ENCODE measurements around the gene TMTC1.

TMTC1 gene

DNA sequence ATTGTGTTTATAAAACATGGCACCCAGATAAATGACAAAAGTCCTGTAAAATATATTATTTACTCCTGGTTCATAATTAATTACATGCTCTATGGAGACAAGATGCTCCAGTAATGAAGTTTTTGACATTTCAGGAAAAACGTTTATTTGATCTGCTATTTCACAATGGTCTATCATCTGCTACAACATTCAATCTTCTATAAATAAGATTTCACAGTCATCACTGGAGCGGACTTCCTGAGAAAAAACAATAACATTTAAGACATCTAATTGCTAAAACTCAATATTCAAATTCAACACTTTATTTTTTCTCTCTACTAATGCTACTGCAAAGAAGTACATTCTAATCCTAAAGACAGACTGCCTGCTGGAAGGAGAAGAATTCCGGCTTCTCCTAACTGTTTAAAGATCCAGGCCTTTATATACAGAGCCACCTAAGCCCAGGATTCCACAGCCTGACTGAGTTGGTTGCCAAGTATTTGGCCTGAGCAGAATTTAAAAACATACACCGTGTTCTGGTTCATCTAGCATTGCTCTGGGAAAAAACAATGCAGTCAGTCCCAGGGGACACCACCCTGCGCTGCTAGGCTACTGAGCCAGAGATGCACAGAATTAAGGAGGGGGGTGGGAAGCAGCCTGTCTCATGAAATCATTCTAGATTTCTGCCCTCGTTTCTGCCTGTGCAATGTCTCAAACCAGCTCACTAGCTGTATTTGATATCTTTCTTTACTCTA is 58.0 kb downstream of the TMTC1 start:
- Mint-ChIP-seq H3K27ac (no peak overlapping the region), H3K27me3 (ENCODE audit: low read depth) (no peaks in the 10 kb centered on the region), H3K4me1 (ENCODE audit: low read depth) (no peaks in the 10 kb centered on the region), H3K9me3 (no peaks in the 10 kb centered on the region), H3K36me3 (ENCODE audit: low read depth) (no peaks in the 10 kb centered on the region), H3K4me3 (no peak overlapping the region)
- no peak for DNase-seq (ENCODE audit: low spot score)

DNA sequence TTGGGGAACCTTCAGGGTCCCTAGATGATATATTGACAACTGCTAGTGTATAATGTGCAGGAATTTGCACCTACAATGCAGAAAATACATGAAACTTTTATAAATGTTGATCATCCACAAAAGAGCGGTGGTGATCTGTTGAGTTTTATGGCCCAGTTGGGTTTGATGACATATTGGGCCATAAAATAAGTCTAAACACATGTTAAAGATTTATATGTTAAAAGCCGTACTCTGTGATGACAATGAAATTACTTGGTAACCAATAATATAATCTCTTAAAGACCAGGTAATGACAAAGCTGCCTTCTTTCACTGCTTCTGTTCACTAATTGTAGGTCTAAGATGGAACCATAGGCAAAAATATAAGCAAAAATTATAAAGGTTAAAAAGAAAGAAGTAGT is 61.6 kb downstream of the TMTC1 start:
- H3K27me3 Mint-ChIP-seq (ENCODE audit: low read depth) = no peaks in the 10 kb centered on the region
- no peak for DNase-seq (ENCODE audit: low spot score)
- H3K4me1 Mint-ChIP-seq (ENCODE audit: low read depth) = no peaks in the 10 kb centered on the region
- no peak overlapping the region for H3K4me3 Mint-ChIP-seq
- no peak overlapping the region for H3K27ac Mint-ChIP-seq
- H3K36me3 Mint-ChIP-seq (ENCODE audit: low read depth) = no peaks in the 10 kb centered on the region
- no peaks in the 10 kb centered on the region for H3K9me3 Mint-ChIP-seq

DNA sequence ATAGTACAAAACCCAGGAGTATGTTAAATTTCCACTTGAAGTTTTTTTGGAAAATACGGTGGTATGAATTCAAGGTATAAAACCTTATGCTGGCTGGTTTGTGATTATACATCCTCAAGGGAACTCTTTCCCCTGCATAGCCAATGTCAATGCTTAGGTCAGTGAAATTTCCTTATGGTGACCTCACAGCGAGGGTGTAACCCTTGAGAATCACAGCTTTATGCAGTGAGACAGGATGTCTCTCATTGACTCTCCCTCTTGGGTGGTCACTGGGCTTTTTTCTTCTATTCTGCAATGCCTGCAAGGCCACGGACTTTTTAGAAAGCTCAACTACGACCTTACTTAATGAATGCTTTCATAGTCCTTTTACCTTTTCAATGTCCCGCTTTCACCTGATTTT is 64.4 kb downstream of the TMTC1 start:
- H3K36me3 Mint-ChIP-seq (ENCODE audit: low read depth) = no peaks in the 10 kb centered on the region
- H3K4me1 Mint-ChIP-seq (ENCODE audit: low read depth) = no peaks in the 10 kb centered on the region
- H3K27ac Mint-ChIP-seq = no peak overlapping the region
- no peaks in the 10 kb centered on the region for H3K9me3 Mint-ChIP-seq
- H3K4me3 Mint-ChIP-seq = no peak overlapping the region
- DNase-seq (ENCODE audit: low spot score) = no peak
- no peaks in the 10 kb centered on the region for H3K27me3 Mint-ChIP-seq (ENCODE audit: low read depth)

DNA sequence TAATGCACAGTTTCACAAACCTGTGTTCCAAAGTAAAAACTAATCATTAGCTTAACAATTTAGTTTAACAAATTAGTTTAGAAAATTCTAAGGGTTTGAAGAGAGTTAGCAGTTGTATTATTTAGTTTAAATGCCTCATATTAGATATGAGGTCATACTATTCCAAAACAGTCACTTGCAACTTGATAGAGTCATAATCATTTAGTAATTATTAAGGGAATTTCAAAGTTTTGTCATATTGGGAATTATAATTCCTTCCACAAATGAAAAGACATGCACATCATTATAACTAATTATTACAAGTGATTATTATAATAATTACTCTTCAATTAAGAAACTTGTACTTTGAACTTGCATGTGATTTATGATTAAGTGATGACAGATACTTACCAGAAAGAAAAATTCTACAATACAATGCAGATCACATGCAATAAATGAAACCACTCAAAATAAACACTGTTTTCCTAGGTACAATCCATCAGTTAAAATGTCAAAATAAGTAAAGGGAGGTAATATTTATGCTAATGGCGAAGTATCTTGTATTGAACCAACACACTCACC is 66.1 kb downstream of the TMTC1 start:
- no peaks in the 10 kb centered on the region for H3K4me1 Mint-ChIP-seq (ENCODE audit: low read depth)
- no peak overlapping the region for H3K27ac Mint-ChIP-seq
- H3K9me3 Mint-ChIP-seq = no peaks in the 10 kb centered on the region
- DNase-seq (ENCODE audit: low spot score) = no peak
- H3K4me3 Mint-ChIP-seq = no peak overlapping the region
- no peaks in the 10 kb centered on the region for H3K36me3 Mint-ChIP-seq (ENCODE audit: low read depth)
- H3K27me3 Mint-ChIP-seq (ENCODE audit: low read depth) = no peaks in the 10 kb centered on the region

DNA sequence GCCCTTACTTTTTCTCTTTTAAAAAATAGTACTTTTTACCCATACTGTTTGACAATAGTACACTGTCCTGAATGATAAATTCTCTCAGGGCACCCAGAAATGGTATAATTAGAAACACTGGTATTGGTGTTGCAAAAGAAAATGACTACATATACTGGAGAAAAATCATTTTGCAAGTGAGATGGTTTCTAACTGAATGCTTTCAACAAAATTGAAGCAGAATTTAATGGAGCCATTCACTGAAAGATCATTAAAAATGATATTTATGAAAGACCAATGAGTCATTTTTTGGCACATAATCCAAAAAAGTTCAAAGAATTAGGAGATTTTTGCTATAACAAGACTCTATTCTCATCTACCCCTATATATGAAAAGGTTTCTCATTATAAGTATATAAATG is 68.8 kb downstream of the TMTC1 start:
- no peak for DNase-seq (ENCODE audit: low spot score)
- Mint-ChIP-seq H3K4me3 (no peak overlapping the region), H3K4me1 (ENCODE audit: low read depth) (no peaks in the 10 kb centered on the region), H3K27ac (no peak overlapping the region), H3K36me3 (ENCODE audit: low read depth) (no peaks in the 10 kb centered on the region), H3K27me3 (ENCODE audit: low read depth) (no peaks in the 10 kb centered on the region), H3K9me3 (no peaks in the 10 kb centered on the region)

DNA sequence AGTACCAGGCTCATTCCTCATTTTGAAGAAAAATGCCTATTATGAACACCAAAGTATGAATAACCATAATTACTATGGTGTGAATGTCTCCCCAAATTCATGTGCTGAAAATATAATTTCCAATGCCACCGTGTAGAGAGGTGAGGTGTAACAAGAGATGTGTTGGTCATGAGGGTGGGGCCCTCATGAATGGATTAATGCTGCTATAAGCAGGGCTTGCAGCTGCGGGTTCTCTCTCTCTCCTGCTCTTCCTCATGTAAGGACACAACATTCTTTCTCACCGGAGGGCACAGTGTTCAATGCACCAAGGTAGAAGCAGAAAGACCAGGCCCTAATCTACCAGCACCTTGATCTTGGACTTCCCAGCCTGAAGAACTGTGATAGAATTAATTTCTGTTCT is 70.0 kb downstream of the TMTC1 start:
- DNase-seq (ENCODE audit: low spot score) = no peak
- H3K4me1 Mint-ChIP-seq (ENCODE audit: low read depth) = no peaks in the 10 kb centered on the region
- no peaks in the 10 kb centered on the region for H3K36me3 Mint-ChIP-seq (ENCODE audit: low read depth)
- H3K4me3 Mint-ChIP-seq = no peak overlapping the region
- H3K9me3 Mint-ChIP-seq = no peaks in the 10 kb centered on the region
- H3K27ac Mint-ChIP-seq = no peak overlapping the region
- no peaks in the 10 kb centered on the region for H3K27me3 Mint-ChIP-seq (ENCODE audit: low read depth)

DNA sequence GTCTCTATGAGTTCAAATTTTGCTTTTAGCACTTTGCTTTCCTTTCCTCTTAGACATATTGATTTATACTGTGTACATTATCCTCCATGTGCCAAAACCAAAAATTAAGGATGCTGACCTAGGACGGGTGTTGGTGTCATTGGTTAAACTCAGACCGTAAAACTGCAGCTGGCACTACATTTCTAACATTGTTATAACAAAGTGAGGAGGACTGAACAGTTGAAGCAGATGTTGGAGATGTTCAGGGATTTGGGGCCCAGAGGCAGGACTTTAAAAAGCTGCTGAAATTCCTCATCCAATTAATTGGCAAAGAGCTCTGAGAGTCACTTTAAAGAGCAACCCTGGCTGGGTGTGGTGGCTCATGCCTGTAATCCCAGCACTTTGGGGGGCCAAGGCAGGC is 72.4 kb downstream of the TMTC1 start:
- H3K27ac Mint-ChIP-seq = no peak overlapping the region
- H3K27me3 Mint-ChIP-seq (ENCODE audit: low read depth) = no peaks in the 10 kb centered on the region
- H3K36me3 Mint-ChIP-seq (ENCODE audit: low read depth) = no peaks in the 10 kb centered on the region
- H3K4me3 Mint-ChIP-seq = no peak overlapping the region
- no peak for DNase-seq (ENCODE audit: low spot score)
- no peaks in the 10 kb centered on the region for H3K9me3 Mint-ChIP-seq
- no peaks in the 10 kb centered on the region for H3K4me1 Mint-ChIP-seq (ENCODE audit: low read depth)

DNA sequence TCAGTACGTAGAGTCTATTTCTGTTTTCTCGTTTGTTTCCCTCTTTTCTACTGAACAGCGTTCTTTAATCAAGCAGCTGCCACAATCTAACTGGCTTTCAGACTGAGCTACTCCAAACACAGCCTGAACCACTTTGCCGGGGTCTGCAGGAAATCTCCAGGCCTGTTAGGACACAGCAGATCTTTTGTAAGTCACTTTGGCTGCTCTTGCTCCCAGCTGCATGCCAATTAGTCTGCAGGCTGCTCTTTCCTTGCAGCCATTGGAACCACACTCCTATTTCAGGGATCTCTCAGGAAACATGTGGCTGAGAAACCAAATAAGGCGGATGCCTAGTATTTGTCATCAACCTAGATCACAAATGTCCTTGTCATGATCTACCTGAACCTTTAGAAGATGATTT is 73.6 kb downstream of the TMTC1 start:
- Mint-ChIP-seq H3K4me3 (no peak overlapping the region), H3K27me3 (ENCODE audit: low read depth) (no peaks in the 10 kb centered on the region), H3K27ac (no peak overlapping the region), H3K36me3 (ENCODE audit: low read depth) (no peaks in the 10 kb centered on the region), H3K9me3 (no peaks in the 10 kb centered on the region), H3K4me1 (ENCODE audit: low read depth) (no peaks in the 10 kb centered on the region)
- no peak for DNase-seq (ENCODE audit: low spot score)

DNA sequence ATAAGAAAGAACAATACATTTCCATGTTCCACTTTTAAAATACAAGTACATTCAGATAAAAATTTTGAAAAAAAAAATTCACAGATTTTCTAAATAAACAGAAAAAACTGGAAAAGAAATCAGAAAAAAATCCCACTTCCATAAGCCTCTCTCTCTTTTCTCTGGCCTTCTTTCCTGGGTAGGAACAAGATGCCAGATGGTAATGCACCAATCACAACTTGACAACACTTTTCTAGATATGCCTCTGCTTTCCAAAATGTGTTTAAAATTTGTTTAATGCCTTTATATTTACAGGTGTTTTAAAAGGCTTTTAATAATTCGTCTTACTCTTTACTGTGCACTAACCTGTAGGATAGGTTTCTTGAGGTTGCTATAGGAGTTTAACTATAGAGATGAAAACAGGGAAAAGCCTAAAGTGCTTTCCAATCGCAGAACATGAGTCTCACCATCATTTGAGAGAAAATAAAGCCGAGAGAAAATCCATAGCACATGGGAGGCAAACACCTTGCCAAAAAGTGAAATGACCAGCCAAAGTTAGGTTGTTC is 74.2 kb downstream of the TMTC1 start:
- Mint-ChIP-seq H3K27ac (no peak overlapping the region), H3K36me3 (ENCODE audit: low read depth) (no peaks in the 10 kb centered on the region), H3K4me1 (ENCODE audit: low read depth) (no peaks in the 10 kb centered on the region), H3K27me3 (ENCODE audit: low read depth) (no peaks in the 10 kb centered on the region), H3K9me3 (no peaks in the 10 kb centered on the region), H3K4me3 (no peak overlapping the region)
- DNase-seq (ENCODE audit: low spot score) = no peak

DNA sequence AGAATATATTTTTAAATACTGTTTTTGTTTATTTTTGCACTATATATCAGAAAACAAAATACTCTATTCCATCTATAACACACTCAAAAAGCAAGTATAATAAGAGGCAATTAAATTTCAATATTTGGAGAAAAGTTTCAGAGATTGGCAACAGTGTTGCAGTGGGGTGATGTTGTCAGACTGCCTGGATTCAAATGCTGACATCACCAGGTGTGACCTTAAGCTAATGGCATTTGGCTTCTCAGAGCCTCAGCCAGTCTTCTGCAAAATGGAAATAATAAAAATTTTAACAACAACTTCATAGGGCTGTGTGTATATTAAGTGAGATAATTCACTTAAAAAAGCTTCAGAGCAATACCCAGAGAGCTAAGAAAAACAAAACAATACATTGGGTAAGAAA is 74.7 kb downstream of the TMTC1 start:
- H3K4me1 Mint-ChIP-seq (ENCODE audit: low read depth) = no peaks in the 10 kb centered on the region
- no peaks in the 10 kb centered on the region for H3K27me3 Mint-ChIP-seq (ENCODE audit: low read depth)

DNA sequence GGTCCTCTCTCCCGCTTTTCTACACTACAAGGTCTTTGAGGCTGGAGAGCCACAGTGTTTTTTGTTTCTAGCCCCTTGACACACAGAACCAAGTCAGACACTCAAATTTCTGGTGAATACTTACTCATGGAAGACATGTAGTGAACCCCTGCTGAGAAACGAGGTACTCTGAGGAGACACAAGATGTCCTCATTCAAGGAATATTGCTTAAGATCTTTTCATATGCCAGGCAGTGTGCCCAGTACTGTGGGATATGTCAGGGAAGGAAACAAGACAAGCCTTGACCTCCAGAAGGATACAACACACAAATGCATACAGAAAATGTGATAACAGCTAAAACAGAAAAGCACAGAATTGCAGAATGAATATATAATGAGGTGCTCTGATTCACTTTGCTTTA is 75.9 kb downstream of the TMTC1 start:
- H3K27me3 Mint-ChIP-seq (ENCODE audit: low read depth) = no peaks in the 10 kb centered on the region
- H3K27ac Mint-ChIP-seq = no peak overlapping the region
- no peak for DNase-seq (ENCODE audit: low spot score)
- H3K4me1 Mint-ChIP-seq (ENCODE audit: low read depth) = no peaks in the 10 kb centered on the region
- H3K36me3 Mint-ChIP-seq (ENCODE audit: low read depth) = no peaks in the 10 kb centered on the region
- H3K4me3 Mint-ChIP-seq = no peak overlapping the region
- H3K9me3 Mint-ChIP-seq = no peaks in the 10 kb centered on the region

More for the DNA sequence above, 74.7 kb downstream of the TMTC1 start:
- no peaks in the 10 kb centered on the region for H3K36me3 Mint-ChIP-seq (ENCODE audit: low read depth)
- no peak overlapping the region for H3K27ac Mint-ChIP-seq
- H3K4me3 Mint-ChIP-seq = no peak overlapping the region
- DNase-seq (ENCODE audit: low spot score) = no peak
- H3K9me3 Mint-ChIP-seq = no peaks in the 10 kb centered on the region

DNA sequence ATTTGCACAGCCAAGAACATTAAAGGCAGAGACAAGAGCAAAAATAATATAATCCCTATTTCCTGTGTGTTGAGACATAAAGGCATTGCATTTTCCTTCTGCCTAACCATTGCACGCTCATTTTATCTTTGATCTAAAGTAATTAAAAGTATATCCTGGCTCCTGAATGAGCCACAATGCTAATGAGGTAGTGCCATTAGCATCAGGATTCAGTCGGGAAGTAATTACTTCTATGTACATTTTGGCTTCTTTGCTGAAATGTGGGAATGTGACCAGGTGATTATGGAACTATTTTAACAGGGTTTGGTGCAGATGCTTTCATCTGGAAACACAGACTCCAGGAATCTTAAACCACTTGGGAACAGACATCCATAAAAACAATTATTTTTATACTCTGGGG is 77.4 kb downstream of the TMTC1 start:
- no peaks in the 10 kb centered on the region for H3K36me3 Mint-ChIP-seq (ENCODE audit: low read depth)
- no peaks in the 10 kb centered on the region for H3K4me1 Mint-ChIP-seq (ENCODE audit: low read depth)
- H3K27me3 Mint-ChIP-seq (ENCODE audit: low read depth) = no peaks in the 10 kb centered on the region
- no peak for DNase-seq (ENCODE audit: low spot score)
- no peak overlapping the region for H3K27ac Mint-ChIP-seq
- H3K4me3 Mint-ChIP-seq = no peak overlapping the region
- no peaks in the 10 kb centered on the region for H3K9me3 Mint-ChIP-seq

DNA sequence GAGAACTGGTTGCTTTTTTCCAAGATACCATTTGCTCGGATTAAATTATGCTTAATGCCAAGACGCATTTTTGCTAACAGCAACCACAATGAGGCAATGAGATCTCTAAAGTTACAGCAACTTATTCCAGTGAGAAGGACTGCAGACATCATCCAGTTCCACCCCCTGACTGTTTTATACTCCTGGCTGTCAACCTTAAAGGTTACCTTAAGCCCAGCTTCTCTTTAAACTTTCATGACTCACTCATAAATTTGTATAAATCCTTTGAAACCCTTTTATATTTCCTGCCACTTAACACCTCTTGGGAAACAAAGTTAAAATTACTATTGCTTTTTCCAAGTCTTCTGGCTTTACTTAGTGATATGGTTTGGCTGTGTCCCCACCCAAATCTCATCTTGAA is 80.2 kb downstream of the TMTC1 start:
- no peaks in the 10 kb centered on the region for H3K36me3 Mint-ChIP-seq (ENCODE audit: low read depth)
- DNase-seq (ENCODE audit: low spot score) = no peak
- no peaks in the 10 kb centered on the region for H3K4me1 Mint-ChIP-seq (ENCODE audit: low read depth)
- no peaks in the 10 kb centered on the region for H3K9me3 Mint-ChIP-seq
- H3K4me3 Mint-ChIP-seq = no peak overlapping the region
- no peaks in the 10 kb centered on the region for H3K27me3 Mint-ChIP-seq (ENCODE audit: low read depth)
- H3K27ac Mint-ChIP-seq = no peak overlapping the region

DNA sequence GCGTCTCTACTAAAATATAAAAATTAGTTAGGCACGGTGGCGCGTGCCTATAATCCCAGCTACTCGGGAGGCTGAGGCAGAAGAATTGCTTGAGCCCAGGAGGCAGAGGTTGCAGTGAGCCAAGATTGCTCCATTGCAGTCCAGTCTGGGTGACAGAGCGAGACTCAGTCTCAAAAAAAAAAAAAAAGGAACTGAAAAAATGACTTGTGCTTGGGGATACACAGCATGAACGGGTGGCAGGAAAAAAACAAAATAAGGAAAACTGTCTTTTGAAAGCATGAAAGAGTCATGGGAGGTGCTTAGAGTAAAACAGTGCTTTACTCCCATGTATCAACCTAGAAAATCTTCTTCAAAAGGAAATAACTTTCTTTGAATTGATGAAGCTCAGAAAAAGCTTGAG is 80.8 kb downstream of the TMTC1 start:
- Mint-ChIP-seq H3K4me3 (no peak overlapping the region), H3K9me3 (no peaks in the 10 kb centered on the region), H3K27me3 (ENCODE audit: low read depth) (no peaks in the 10 kb centered on the region), H3K36me3 (ENCODE audit: low read depth) (no peaks in the 10 kb centered on the region), H3K4me1 (ENCODE audit: low read depth) (no peaks in the 10 kb centered on the region), H3K27ac (no peak overlapping the region)
- no peak for DNase-seq (ENCODE audit: low spot score)

DNA sequence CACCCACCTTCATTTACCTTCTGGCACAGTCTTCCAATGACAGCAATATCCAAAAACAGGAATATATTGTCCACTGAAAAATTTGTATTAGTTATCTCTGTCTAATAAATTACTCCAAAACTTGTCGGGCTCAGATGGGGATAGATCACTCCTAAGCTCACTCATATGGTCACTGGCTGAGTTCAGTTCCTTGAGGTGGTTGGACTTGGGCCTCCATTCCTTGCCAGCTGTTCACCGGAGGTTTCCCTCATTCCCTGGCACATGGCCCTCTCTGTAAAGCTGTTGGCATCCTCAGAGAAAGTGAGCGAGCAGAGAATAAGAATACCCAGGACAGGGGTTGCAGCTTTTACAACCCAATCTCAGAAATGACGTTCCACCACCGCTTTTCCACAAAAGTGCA is 81.5 kb downstream of the TMTC1 start:
- DNase-seq (ENCODE audit: low spot score) = no peak
- no peak overlapping the region for H3K27ac Mint-ChIP-seq
- H3K9me3 Mint-ChIP-seq = no peaks in the 10 kb centered on the region
- no peaks in the 10 kb centered on the region for H3K27me3 Mint-ChIP-seq (ENCODE audit: low read depth)
- no peak overlapping the region for H3K4me3 Mint-ChIP-seq
- no peaks in the 10 kb centered on the region for H3K36me3 Mint-ChIP-seq (ENCODE audit: low read depth)
- H3K4me1 Mint-ChIP-seq (ENCODE audit: low read depth) = no peaks in the 10 kb centered on the region

Data from T-helper 2 cell treated with Interferon-gamma antibody and Interleukin-4, amounts not matched to agents 5 μg/mL and 100 μg/mL, for 36 hours (primary cell).